ENCODE measurements around the gene PFKFB1.
"Not testable (repeated sequence)": the region's sequence is repeated elsewhere in the genome, so short reads cannot be mapped to it uniquely, and the experiment has no call there.

The PFKFB1 gene

GRCh38 chrX:55004231-55004630 lies 10.2 kb upstream of the PFKFB1 start:
- no peak overlapping the region for H3K27ac ChIP-seq
- no peaks in the 10 kb centered on the region for H3K9me3 ChIP-seq (ENCODE audit: low read depth, low read length)
- no peak for DNase-seq (ENCODE audit: low read depth, low spot score)
- no peak overlapping the region for H3K4me3 ChIP-seq
- no peak overlapping the region for H3K9ac ChIP-seq (ENCODE audit: insufficient read length)
- no peak for TF ChIP-seq EZH2 (IDR thresholded peaks at IDR 0.05)
- TF ChIP-seq FOXP2 (optimal IDR thresholded peaks at IDR 0.05; ENCODE audit: control extremely low read depth, extremely low read length, insufficient read depth) = no peak
- no peak for TF ChIP-seq POLR2AphosphoS5 (IDR thresholded peaks at IDR 0.05; ENCODE audit: borderline replicate concordance, low read depth, low read length)
- peaks cover 35% of the 10 kb centered on the region; the same call in 1 of the 2 replicates for H3K36me3 ChIP-seq (ENCODE audit: insufficient read depth, low read length)

- peak; percentile 48 for DNase-seq (ENCODE audit: low read depth, low spot score)
- Histone ChIP-seq H3K4me3 (peak within 1 kb of the TSS; percentile 75), H3K27ac (peak within 1 kb of the TSS; percentile 76; the same call in 1 of the 2 replicates), H3K36me3 (ENCODE audit: insufficient read depth, low read length) (peaks cover 28% of the 10 kb centered on the region; the same call in 1 of the 2 replicates), H3K9me3 (ENCODE audit: low read depth, low read length) (no peaks in the 10 kb centered on the region), H3K9ac (ENCODE audit: insufficient read length) (peak within 1 kb of the TSS; percentile 79)
- TF ChIP-seq EZH2 (IDR thresholded peaks at IDR 0.05) = no peak
- peak; percentile 80 for TF ChIP-seq POLR2AphosphoS5 (IDR thresholded peaks at IDR 0.05; ENCODE audit: borderline replicate concordance, low read depth, low read length)
Measured at GRCh38 chrX:54999717-55000598, 6.0 kb upstream of the PFKFB1 start, which contains the start of gene APEX2. APEX2 (plus strand) TSS chrX:55000363; CDS start chrX:55000423, 60 bp downstream.

- Histone ChIP-seq H3K27ac (no peak overlapping the region), H3K9me3 (ENCODE audit: low read depth, low read length) (no peaks in the 10 kb centered on the region), H3K9ac (ENCODE audit: insufficient read length) (no peak overlapping the region), H3K36me3 (ENCODE audit: insufficient read depth, low read length) (no peaks in the 10 kb centered on the region), H3K4me3 (no peak overlapping the region)
- TF ChIP-seq EZH2 (IDR thresholded peaks at IDR 0.05) (no peak), FOXP2 (optimal IDR thresholded peaks at IDR 0.05; ENCODE audit: control extremely low read depth, extremely low read length, insufficient read depth) (no peak)
- no peak for DNase-seq (ENCODE audit: low read depth, low spot score)
Measured at GRCh38 chrX:54995621-54996020, 1.6 kb upstream of the PFKFB1 start.

- no peak overlapping the region for H3K4me3 ChIP-seq
- TF ChIP-seq FOXP2 (optimal IDR thresholded peaks at IDR 0.05; ENCODE audit: control extremely low read depth, extremely low read length, insufficient read depth) = no peak
- no peak for TF ChIP-seq EZH2 (IDR thresholded peaks at IDR 0.05)
- TF ChIP-seq POLR2AphosphoS5 (IDR thresholded peaks at IDR 0.05; ENCODE audit: borderline replicate concordance, low read depth, low read length) = no peak
- no peak overlapping the region for H3K9ac ChIP-seq (ENCODE audit: insufficient read length)
- H3K36me3 ChIP-seq (ENCODE audit: insufficient read depth, low read length) = no peaks in the 10 kb centered on the region
- H3K27ac ChIP-seq = no peak overlapping the region
- no peaks in the 10 kb centered on the region for H3K9me3 ChIP-seq (ENCODE audit: low read depth, low read length)
- no peak for DNase-seq (ENCODE audit: low read depth, low spot score)
Measured at GRCh38 chrX:54994668-54995351, 822 bp upstream of the PFKFB1 start.

GRCh38 chrX:54992911-54993622 lies 921 bp downstream of the PFKFB1 start:
- Histone ChIP-seq H3K9ac (ENCODE audit: insufficient read length) (no peak overlapping the region), H3K27ac (no peak overlapping the region), H3K36me3 (ENCODE audit: insufficient read depth, low read length) (no peaks in the 10 kb centered on the region), H3K4me3 (no peak overlapping the region), H3K9me3 (ENCODE audit: low read depth, low read length) (no peaks in the 10 kb centered on the region)
- TF ChIP-seq POLR2AphosphoS5 (IDR thresholded peaks at IDR 0.05; ENCODE audit: borderline replicate concordance, low read depth, low read length) = no peak
- TF ChIP-seq FOXP2 (optimal IDR thresholded peaks at IDR 0.05; ENCODE audit: control extremely low read depth, extremely low read length, insufficient read depth) = no peak
- TF ChIP-seq EZH2 (IDR thresholded peaks at IDR 0.05) = no peak
- no peak for DNase-seq (ENCODE audit: low read depth, low spot score)

GRCh38 chrX:54991706-54992105 lies 2.3 kb downstream of the PFKFB1 start:
- H3K27ac ChIP-seq = no peak overlapping the region
- no peak overlapping the region for H3K9ac ChIP-seq (ENCODE audit: insufficient read length)
- H3K9me3 ChIP-seq (ENCODE audit: low read depth, low read length) = no peaks in the 10 kb centered on the region
- H3K36me3 ChIP-seq (ENCODE audit: insufficient read depth, low read length) = no peaks in the 10 kb centered on the region
- DNase-seq (ENCODE audit: low read depth, low spot score) = no peak
- H3K4me3 ChIP-seq = no peak overlapping the region
- TF ChIP-seq POLR2AphosphoS5 (IDR thresholded peaks at IDR 0.05; ENCODE audit: borderline replicate concordance, low read depth, low read length) (no peak), EZH2 (IDR thresholded peaks at IDR 0.05) (no peak), FOXP2 (optimal IDR thresholded peaks at IDR 0.05; ENCODE audit: control extremely low read depth, extremely low read length, insufficient read depth) (no peak)

- H3K9ac ChIP-seq (ENCODE audit: insufficient read length); H3K9me3 ChIP-seq (ENCODE audit: low read depth, low read length); DNase-seq (ENCODE audit: low read depth, low spot score); H3K27ac ChIP-seq; H3K36me3 ChIP-seq (ENCODE audit: insufficient read depth, low read length); H3K4me3 ChIP-seq: not testable (repeated sequence)
Measured at GRCh38 chrX:54983306-54983705, 10.7 kb downstream of the PFKFB1 start.

GRCh38 chrX:54980334-54980733 lies 13.7 kb downstream of the PFKFB1 start:
- no peak for TF ChIP-seq POLR2AphosphoS5 (IDR thresholded peaks at IDR 0.05; ENCODE audit: borderline replicate concordance, low read depth, low read length)
- Histone ChIP-seq H3K9me3 (ENCODE audit: low read depth, low read length) (no peaks in the 10 kb centered on the region), H3K36me3 (ENCODE audit: insufficient read depth, low read length) (no peaks in the 10 kb centered on the region), H3K4me3 (no peak overlapping the region), H3K9ac (ENCODE audit: insufficient read length) (no peak overlapping the region), H3K27ac (no peak overlapping the region)
- DNase-seq (ENCODE audit: low read depth, low spot score) = no peak

Measured in SK-N-MC (cell line).